H9 (cell line): ENCODE measurements around the gene TMEM165. TPM values are rescaled to one million over a fixed set of nuclear protein-coding genes. Genes with fewer than 3 reads are reported as not detected.
A peak's percentile ranks its signal among the peaks of the same experiment; 100 is the strongest.

Experiments used
- DNase-seq: peaks from one replicate; pipeline ENCODE4 v3.0.0-alpha.2; 2017
- H2AFZ ChIP-seq: one replicate; pipeline ENCODE4 v1.6.1; 2013; ENCODE audit warnings: mild to moderate bottlenecking, low read length, control low read depth, moderate library complexity
- H2AK5ac ChIP-seq: 2 replicates; pipeline ENCODE4 v1.6.1; 2013; ENCODE audit warnings: low read length, control low read depth, mixed read lengths; ENCODE audit not compliant: insufficient read length
- H2BK120ac ChIP-seq: one replicate; pipeline ENCODE4 v1.6.1; 2013; ENCODE audit warnings: low read depth, mild to moderate bottlenecking, low read length, control low read depth, inconsistent platforms; ENCODE audit not compliant: poor library complexity, severe bottlenecking
- H2BK12ac ChIP-seq: 2 replicates; pipeline ENCODE4 v1.6.1; 2013; ENCODE audit warnings: low read length, control low read depth, mixed read lengths, low read depth; ENCODE audit not compliant: insufficient read length
- H2BK15ac ChIP-seq: 2 replicates; pipeline ENCODE4 v1.6.1; 2013; ENCODE audit warnings: low read depth, low read length, control low read depth
- H2BK20ac ChIP-seq: one replicate; pipeline ENCODE4 v1.6.1; 2013; ENCODE audit warnings: low read depth, mild to moderate bottlenecking, low read length, control low read depth, inconsistent platforms; ENCODE audit not compliant: poor library complexity, severe bottlenecking
- H2BK5ac ChIP-seq: 2 replicates; pipeline ENCODE4 v1.6.1; 2013; ENCODE audit warnings: low read length, control low read depth, mixed read lengths; ENCODE audit not compliant: insufficient read length
- H3K14ac ChIP-seq: 2 replicates; pipeline ENCODE4 v1.6.1; 2013; ENCODE audit warnings: low read length, control low read depth; ENCODE audit not compliant: insufficient read depth
- H3K18ac ChIP-seq: 2 replicates; pipeline ENCODE4 v1.6.1; 2013; ENCODE audit warnings: low read depth, mild to moderate bottlenecking, mixed read lengths, low read length, control low read depth; ENCODE audit not compliant: insufficient read length
- H3K23ac ChIP-seq: 2 replicates; pipeline ENCODE4 v1.6.1; 2013; ENCODE audit warnings: low read length, control low read depth, mixed read lengths, low read depth; ENCODE audit not compliant: insufficient read length
- H3K23me2 ChIP-seq: 2 replicates; pipeline ENCODE4 v1.6.1; 2013; ENCODE audit warnings: low read depth, mild to moderate bottlenecking, mixed read lengths, low read length, control low read depth; ENCODE audit not compliant: insufficient read length, poor library complexity, severe bottlenecking
- H3K27ac ChIP-seq: 2 replicates; pipeline ENCODE4 v1.5.1; 2013; ENCODE audit warnings: low read length, control low read depth, mixed read lengths, low read depth; ENCODE audit not compliant: insufficient read length
- H3K27me3 ChIP-seq: 2 replicates; pipeline ENCODE4 v1.6.1; 2013; ENCODE audit warnings: low read length, control low read depth, inconsistent platforms; ENCODE audit not compliant: insufficient read depth
- H3K4ac ChIP-seq: 2 replicates; pipeline ENCODE4 v1.6.1; 2013; ENCODE audit warnings: low read depth, mild to moderate bottlenecking, control low read depth, inconsistent platforms, low read length, moderate library complexity
- H3K4me1 ChIP-seq: 2 replicates; pipeline ENCODE4 v1.6.1; 2013; ENCODE audit warnings: low read length, control low read depth, inconsistent platforms; ENCODE audit not compliant: insufficient read depth
- H3K4me2 ChIP-seq: 2 replicates; pipeline ENCODE4 v1.6.1; 2013; ENCODE audit warnings: low read length, control low read depth, mixed read lengths; ENCODE audit not compliant: insufficient read length, insufficient read depth
- H3K56ac ChIP-seq: 2 replicates; pipeline ENCODE4 v1.6.1; 2013; ENCODE audit warnings: low read depth, mild to moderate bottlenecking, mixed read lengths, low read length, control low read depth; ENCODE audit not compliant: insufficient read length
- H3K79me1 ChIP-seq: 2 replicates; pipeline ENCODE4 v1.6.1; 2013; ENCODE audit warnings: low read depth, mild to moderate bottlenecking, moderate library complexity, low read length, control low read depth, inconsistent platforms; ENCODE audit not compliant: insufficient read depth, poor library complexity, severe bottlenecking
- H3K79me2 ChIP-seq: 2 replicates; pipeline ENCODE4 v1.6.1; 2013; ENCODE audit warnings: low read length, control low read depth, inconsistent platforms; ENCODE audit not compliant: insufficient read depth
- H3K9ac ChIP-seq: 2 replicates; pipeline ENCODE4 v1.6.1; 2013; ENCODE audit warnings: low read length, control low read depth, mixed read lengths; ENCODE audit not compliant: insufficient read length; ENCODE audit errors: extremely low read depth
- H3K9me3 ChIP-seq: one replicate; pipeline ENCODE4 v1.6.1; 2013; ENCODE audit warnings: low read depth, low read length, inconsistent platforms; ENCODE audit not compliant: control insufficient read depth
- H3T11ph ChIP-seq: one replicate; pipeline ENCODE4 v1.6.1; 2013; ENCODE audit warnings: mild to moderate bottlenecking, low read length, control low read depth, inconsistent platforms
- H4K20me1 ChIP-seq: one replicate; pipeline ENCODE4 v1.6.1; 2013; ENCODE audit not compliant: control insufficient read depth, insufficient read length, insufficient read depth
- H4K5ac ChIP-seq: 2 replicates; pipeline ENCODE4 v1.6.1; 2013; ENCODE audit warnings: low read depth, mild to moderate bottlenecking, mixed read lengths, low read length, control low read depth; ENCODE audit not compliant: insufficient read length
- H4K8ac ChIP-seq: replicated peaks from 2 replicates; pipeline ENCODE4 v1.6.1; 2013; ENCODE audit warnings: low read length, control low read depth, mixed read lengths, low read depth; ENCODE audit not compliant: insufficient read length
- H4K91ac ChIP-seq: 2 replicates; pipeline ENCODE4 v1.6.1; 2013; ENCODE audit warnings: low read depth, mild to moderate bottlenecking, moderate library complexity, mixed read lengths, low read length, control low read depth; ENCODE audit not compliant: insufficient read length
- H3K27ac Mint-ChIP-seq, 3 experiments: 2 replicates in 2 of 3; 3 replicates in 1 of 3; pipeline ENCODE4 v1.8.0; 2020 to 2021; ENCODE audit warnings: mixed read lengths in 3 of 3, mild to moderate bottlenecking in 1 of 3, moderate library complexity in 1 of 3
- H3K27me3 Mint-ChIP-seq: 2 replicates; pipeline ENCODE4 v1.8.0; 2021; ENCODE audit warnings: low read depth, mild to moderate bottlenecking, moderate library complexity, mixed read lengths
- H3K36me3 Mint-ChIP-seq, 3 experiments: 2 replicates in 2 of 3; 3 replicates in 1 of 3; pipeline ENCODE4 v1.8.0; 2020 to 2021; ENCODE audit warnings: low read depth in 3 of 3, mixed read lengths in 3 of 3; ENCODE audit not compliant: insufficient read depth in 1 of 3
- H3K4me1 Mint-ChIP-seq, 2 experiments: 2 replicates each; pipeline ENCODE4 v1.8.0; 2020; ENCODE audit warnings: mixed read lengths in 2 of 2
- H3K4me3 Mint-ChIP-seq, 2 experiments: 2 replicates in 1 of 2; 3 replicates in 1 of 2; pipeline ENCODE4 v1.8.0; 2020 to 2021; ENCODE audit warnings: mild to moderate bottlenecking in 2 of 2, mixed read lengths in 2 of 2, moderate library complexity in 1 of 2
- H3K9me3 Mint-ChIP-seq, 2 experiments: 2 replicates in 1 of 2; 3 replicates in 1 of 2; pipeline ENCODE4 v1.8.0; 2020; ENCODE audit warnings: mild to moderate bottlenecking in 2 of 2, mixed read lengths in 2 of 2, moderate library complexity in 1 of 2
- WGBS: extraction: QIAGEN DNeasy Blood & Tissue Kit; methylation state at CpG from one replicate; pipeline ENCODE4 v1.1.7; 2013; ENCODE audit warnings: missing lambda C conversion rate, low lambda C conversion rate, mixed read lengths; ENCODE audit not compliant: insufficient read length; ENCODE audit errors: extremely low coverage; 5-methylcytosine and 5-hydroxymethylcytosine counted together
- total RNA-seq: library from RNA; stranded (reverse); gene quantifications from 2 replicates; pipeline ENCODE4 v1.2.1, GENCODE V29; 2021
- TF ChIP-seq, protein P1 (sequence below): fragments of 200-600 bp; sonication (generic); conservative IDR thresholded peaks from 3 replicates; pipeline ENCODE4 v1.8.0; 2021; ENCODE audit warnings: antibody characterized with exemption, mild to moderate bottlenecking

The TMEM165 gene
- total RNA-seq, 1 experiment from 2014 or later = 87.2 TPM

DNA sequence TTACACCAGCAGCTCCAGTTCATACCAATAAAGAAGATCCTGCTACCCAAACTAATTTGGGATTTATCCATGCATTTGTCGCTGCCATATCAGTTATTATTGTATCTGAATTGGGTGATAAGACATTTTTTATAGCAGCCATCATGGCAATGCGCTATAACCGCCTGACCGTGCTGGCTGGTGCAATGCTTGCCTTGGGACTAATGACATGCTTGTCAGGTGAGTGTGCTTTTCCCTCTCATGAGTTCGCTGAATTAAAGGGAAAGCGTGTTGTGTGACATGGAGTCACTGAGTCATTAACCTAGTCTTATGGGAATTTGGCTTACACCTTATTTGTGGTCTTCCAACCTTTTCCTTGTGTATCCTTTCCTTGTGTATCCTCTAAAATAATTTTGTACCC is 15.9 kb downstream of the TMEM165 start:
- Histone ChIP-seq H2BK12ac (no peak overlapping the region), H3K27me3 (no peaks in the 10 kb centered on the region), H2BK20ac (no peak overlapping the region), H3K4ac (no peak overlapping the region), H4K20me1 (no peaks in the 10 kb centered on the region), H3K56ac (no peak overlapping the region), H3T11ph (no peak overlapping the region), H3K9ac (no peak overlapping the region), H3K23me2 (no peaks in the 10 kb centered on the region), H3K79me1 (no peaks in the 10 kb centered on the region), H3K79me2 (peaks cover 17% of the 10 kb centered on the region; the same call in 1 of the 2 replicates), H3K18ac (no peak overlapping the region), H3K23ac (no peak overlapping the region), H2BK5ac (no peak overlapping the region), H3K27ac (no peak overlapping the region), H3K4me1 (0 out of 2 replicates have a peak, but pooled peaks cover 2% of the 10 kb centered on the region), H2AFZ (no peak overlapping the region), H3K9me3 (no peaks in the 10 kb centered on the region), H4K5ac (no peak overlapping the region), H3K14ac (no peak overlapping the region), H4K91ac (no peak overlapping the region), H4K8ac (no peak overlapping the region), H2BK15ac (no peak overlapping the region), H2BK120ac (no peak overlapping the region), H2AK5ac (no peak overlapping the region), H3K4me2 (no peak overlapping the region)
- no peak overlapping the region for H3K4me3 Mint-ChIP-seq
- no CpG with 5 or more reads among the region's 6 CpGs for WGBS
- H3K36me3 Mint-ChIP-seq = peaks cover 8 to 34% (median 26%) of the 10 kb centered on the region in 3 experiments; a peak in 6 of 7 replicates
- TF ChIP-seq, protein P1, sequence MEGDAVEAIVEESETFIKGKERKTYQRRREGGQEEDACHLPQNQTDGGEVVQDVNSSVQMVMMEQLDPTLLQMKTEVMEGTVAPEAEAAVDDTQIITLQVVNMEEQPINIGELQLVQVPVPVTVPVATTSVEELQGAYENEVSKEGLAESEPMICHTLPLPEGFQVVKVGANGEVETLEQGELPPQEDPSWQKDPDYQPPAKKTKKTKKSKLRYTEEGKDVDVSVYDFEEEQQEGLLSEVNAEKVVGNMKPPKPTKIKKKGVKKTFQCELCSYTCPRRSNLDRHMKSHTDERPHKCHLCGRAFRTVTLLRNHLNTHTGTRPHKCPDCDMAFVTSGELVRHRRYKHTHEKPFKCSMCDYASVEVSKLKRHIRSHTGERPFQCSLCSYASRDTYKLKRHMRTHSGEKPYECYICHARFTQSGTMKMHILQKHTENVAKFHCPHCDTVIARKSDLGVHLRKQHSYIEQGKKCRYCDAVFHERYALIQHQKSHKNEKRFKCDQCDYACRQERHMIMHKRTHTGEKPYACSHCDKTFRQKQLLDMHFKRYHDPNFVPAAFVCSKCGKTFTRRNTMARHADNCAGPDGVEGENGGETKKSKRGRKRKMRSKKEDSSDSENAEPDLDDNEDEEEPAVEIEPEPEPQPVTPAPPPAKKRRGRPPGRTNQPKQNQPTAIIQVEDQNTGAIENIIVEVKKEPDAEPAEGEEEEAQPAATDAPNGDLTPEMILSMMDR = no peak
- no peak for DNase-seq
- H3K27me3 Mint-ChIP-seq = no peaks in the 10 kb centered on the region
- no peaks in the 10 kb centered on the region for H3K9me3 Mint-ChIP-seq
- H3K4me1 Mint-ChIP-seq = peaks cover 13 to 19% of the 10 kb centered on the region in 2 experiments
- H3K27ac Mint-ChIP-seq = peak overlapping the region in 2 of 3 experiments; percentile 17 to 63; a peak in 3 of 7 replicates
